Fibroblast of skin of abdomen (primary cell): ENCODE results near the gene ALG11.

Experiments used
- DNase-seq: peaks from one replicate; pipeline ENCODE4 v3.0.0-alpha.2; 2013

The ALG11 gene

DNA sequence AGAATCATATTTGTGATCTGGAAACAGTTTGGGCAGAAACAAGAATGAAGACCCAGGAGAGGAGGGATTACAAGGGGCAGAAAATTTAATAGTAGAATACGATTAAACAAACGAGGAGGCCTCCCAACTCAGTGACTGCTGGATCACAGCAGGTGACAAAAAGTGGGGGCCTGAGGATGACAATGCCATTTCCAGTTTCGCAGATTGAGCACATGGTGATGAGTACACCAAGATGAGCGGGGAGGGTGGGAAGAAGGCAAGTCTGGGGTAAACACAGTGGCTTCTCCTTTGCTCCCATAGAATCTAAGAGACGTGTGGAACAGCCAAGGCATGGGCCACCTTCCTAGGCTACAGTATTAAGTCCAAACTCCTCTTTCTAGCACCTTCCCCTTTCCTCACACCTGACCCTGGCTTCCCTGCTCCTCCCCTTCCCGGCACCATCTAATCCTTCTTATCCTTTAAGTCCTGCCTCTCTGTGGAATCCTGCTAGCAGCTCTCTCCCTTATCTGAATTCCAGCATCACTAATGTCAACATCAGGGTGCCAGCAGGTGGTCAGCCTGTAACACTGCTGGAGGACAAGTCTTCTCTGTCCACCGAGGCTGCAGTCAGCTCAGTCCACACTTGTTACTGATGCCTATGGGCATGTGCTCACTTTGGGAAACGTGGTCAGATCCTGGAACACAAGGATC is 14.4 kb upstream of the ALG11 start:
- DNase-seq, result no peak

GRCh38 chr13:51998723-51999509 is 13.3 kb upstream of the ALG11 start:
- DNase-seq, result no peak

DNA sequence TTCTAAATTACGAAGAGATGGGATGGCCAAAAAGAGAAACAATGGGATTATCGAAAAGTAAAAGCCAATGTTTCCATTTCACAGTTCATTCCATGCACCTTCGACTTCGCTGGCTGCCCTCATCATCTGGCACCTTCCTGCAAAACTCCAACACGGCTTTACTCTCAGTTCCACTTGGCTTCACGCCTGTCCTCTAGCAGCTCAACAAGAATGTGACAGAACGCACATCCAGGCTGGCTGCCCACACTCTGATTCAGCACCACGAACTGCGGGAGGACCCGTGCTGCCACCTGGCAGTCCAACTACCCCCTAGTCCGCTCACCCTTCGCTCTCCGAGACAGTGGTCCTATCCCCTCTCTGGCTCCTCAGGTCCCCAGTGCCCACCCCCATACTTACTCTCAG is 12.7 kb upstream of the ALG11 start:
- no peak for DNase-seq

DNA sequence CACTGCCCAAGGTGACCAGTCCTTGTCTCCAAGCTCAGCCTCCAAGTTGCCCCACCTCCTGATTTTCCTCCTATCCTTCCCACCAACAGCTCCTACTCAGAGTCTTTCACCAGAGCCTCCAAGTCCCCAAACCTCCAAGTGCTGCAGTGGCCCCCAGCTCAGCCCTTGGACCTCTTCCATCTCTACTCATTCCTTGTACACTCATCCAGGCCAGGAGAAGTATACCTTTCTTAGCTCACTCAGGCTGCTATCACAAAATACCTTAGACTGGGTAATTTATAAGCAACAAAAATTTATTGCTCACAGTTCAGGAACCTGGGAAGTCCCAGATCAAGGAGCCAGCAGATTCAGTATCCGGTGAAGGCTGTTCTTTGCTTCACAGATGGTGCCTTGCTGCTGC is 12.3 kb upstream of the ALG11 start:
- DNase-seq, result no peak

DNA sequence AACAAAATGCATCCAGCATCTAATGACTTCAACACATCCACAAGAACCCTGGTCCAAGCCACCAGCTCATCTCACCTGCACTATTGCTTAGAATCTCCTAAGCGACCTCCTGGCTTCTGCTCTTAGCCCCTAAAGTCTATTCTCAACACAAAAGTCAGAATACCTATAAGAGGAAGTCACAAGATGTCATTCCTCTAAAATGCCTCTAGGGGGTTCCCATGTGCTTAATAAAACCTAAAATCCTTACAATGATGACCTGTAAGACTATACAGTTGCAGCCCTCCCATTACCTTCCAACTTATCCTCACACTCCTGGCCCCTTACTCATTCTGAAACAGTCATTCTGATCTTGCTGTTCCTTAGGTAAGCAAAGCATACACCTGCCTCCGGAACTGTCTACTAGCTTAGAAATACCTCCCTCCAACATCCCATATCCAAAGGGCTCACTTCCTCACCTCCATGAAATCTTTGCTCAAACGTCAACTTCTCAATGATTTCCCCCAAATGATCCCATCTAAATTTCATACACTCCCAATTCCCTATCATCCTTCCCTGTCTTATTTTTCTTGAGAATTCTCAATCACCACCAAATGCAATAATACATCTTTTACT is 11.0 kb upstream of the ALG11 start:
- DNase-seq, result peak; percentile 24

- DNase-seq, result no peak
Observed at GRCh38 chr13:52002361-52002760, 9.8 kb upstream of the ALG11 start.

DNA sequence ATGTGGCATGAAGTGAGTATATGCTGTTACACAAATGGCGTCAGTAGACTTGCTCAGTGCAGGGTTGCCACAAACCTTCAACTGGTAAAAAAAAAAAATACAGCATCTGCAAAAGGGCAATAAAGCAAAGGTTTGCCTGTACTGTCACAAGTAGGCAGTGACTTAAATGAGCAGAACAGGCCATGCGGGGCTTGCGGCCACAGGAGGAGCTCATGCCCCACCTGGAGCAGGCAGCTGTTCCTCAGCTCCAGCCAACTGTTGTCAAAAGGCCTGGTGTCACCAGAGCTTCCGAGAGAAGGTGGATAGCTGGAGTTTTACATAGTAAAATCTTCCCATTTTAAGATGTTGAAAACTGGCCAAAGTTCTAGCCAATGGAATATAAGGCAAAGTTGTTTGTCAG is 8.7 kb upstream of the ALG11 start:
- no peak for DNase-seq

GRCh38 chr13:52004511-52005170 is 7.6 kb upstream of the ALG11 start:
- no peak for DNase-seq

DNA sequence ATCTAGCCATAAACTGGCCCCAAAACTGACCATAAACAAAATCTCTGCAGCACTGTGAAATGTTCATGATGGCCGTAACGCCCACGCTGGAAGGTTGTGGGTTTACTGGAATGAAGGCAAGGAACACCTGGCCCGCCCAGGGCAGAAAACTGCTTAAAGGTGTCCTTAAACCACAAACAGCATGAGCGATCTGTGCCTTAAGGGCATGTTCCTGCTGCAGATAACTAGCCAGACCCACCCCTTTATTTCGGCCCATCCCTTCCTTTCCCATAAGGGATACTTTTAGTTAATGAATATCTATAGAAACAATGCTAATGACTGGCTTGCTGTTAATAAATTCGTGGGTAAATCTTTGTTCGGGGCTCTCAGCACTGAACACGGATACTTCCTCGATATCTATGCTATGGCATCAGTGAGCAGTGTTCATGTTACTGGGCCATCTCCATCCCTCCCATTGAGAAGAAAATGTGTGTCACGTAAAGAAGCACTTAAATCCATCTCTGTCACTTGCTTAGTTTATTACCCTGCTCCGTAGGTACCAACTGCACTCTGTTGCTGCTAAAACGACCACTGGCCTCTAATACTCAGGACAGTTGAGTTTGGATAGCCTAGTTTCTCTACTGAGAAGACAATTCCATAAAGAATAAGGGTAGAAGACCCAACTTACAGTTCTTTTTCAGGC is 6.2 kb upstream of the ALG11 start:
- no peak for DNase-seq

GRCh38 chr13:52006523-52007245 is 5.5 kb upstream of the ALG11 start:
- DNase-seq, result no peak

- no peak for DNase-seq
Observed at GRCh38 chr13:52009946-52010345, 2.3 kb upstream of the ALG11 start.

GRCh38 chr13:52010890-52011631 is 1.1 kb upstream of the ALG11 start, which contains the start of gene ATP7B:
Gene ATP7B (minus strand): TSS chr13:52011450. CDS start chr13:52011337, 113 bp downstream.
- peak; percentile 6 for DNase-seq

- DNase-seq, result no peak
Observed at GRCh38 chr13:52012512-52012836, 276 bp downstream of the ALG11 start.

GRCh38 chr13:52016296-52016695 is 4.1 kb downstream of the ALG11 start:
- DNase-seq, result no peak

DNA sequence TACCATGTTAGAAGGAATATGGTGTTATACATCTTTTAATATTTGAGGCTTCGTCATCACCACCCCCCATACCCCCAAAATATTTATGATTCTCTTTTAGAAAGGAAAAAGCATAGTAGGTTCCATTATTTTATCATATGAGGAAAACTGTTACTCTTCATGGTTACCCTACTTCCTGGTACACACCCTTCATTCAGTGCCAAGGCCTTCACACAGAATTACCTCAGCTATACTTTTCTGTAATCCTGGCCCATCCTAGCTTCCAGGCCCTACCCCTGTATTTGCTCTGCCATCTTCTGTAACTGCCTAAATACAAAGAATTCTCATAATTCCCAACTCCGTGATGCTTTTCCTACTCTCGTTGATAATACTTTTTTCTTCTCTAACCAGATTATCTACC is 8.0 kb downstream of the ALG11 start:
- no peak for DNase-seq

- no peak for DNase-seq
Observed at GRCh38 chr13:52022356-52022755, 10.2 kb downstream of the ALG11 start.

- DNase-seq, result no peak
Observed at GRCh38 chr13:52024481-52024880, 12.3 kb downstream of the ALG11 start, which contains the start of gene UTP14C. Gene UTP14C (plus strand): TSS chr13:52024691. CDS start chr13:52028805, 4,114 bp downstream.

DNA sequence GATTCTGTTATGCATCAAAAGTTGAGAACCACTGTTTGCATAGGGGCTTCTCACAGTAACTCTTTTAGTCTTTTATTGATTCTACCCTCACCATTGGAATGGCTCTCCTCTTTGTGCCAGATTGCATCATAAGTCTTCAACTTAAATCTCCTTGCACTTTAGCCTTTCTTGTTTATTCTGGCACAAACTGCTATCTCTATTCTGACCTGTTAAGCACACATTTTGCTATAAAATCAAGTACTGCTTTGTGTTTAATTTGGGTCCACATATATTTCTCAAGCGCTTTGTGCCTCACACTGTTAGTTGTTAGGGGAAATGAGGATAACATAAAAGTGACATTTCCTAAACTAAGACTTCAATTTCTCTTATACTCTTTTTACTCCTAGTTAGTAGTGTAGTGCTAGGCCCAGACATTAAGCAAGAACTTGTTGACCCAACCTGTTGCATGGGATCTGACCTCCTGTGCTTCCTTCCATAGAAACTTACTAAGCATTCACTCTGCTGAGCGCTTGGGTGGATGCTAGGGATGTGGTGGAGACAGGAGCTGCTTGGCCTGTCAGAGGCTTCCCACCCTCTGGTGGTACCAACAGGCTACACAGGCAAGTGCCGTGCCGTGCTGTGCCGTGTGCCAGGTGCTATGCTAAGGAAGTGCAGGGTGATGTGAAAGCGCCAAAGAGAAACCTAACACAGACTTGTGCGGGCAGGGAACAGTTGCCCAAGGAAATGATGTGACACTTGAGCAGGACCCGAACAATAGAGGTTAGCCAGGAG is 13.5 kb downstream of the ALG11 start:
- DNase-seq, result no peak

DNA sequence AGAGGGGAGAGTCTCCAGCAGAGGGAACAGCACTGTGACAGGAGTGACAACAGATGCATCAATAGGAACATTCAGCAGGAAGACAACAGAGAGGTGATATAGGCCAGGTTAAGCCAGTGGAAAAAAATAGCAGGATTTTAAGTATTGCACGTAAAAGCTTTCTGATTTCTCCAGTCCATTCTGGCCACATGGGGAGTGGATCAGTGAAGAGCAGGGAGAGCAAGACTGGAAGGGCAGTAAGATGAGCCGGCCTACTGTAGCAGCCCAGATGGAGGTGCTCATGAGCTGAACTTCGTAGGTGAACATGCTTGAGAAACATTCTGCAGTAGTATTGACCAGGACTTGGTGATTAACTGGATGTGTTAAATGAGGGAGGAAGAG is 14.0 kb downstream of the ALG11 start:
- DNase-seq, result no peak

GRCh38 chr13:52027832-52028231 is 15.6 kb downstream of the ALG11 start:
- DNase-seq, result no peak
